NCI-H187 treated with DMSO at 0.1 percent for 48 hours (cell line): ENCODE data around the gene SGMS1.

Experiments used
- DNase-seq: peaks from one replicate; lab custom pipeline; 2025; lab: John Stamatoyannopoulos, UW

SGMS1 gene

DNA sequence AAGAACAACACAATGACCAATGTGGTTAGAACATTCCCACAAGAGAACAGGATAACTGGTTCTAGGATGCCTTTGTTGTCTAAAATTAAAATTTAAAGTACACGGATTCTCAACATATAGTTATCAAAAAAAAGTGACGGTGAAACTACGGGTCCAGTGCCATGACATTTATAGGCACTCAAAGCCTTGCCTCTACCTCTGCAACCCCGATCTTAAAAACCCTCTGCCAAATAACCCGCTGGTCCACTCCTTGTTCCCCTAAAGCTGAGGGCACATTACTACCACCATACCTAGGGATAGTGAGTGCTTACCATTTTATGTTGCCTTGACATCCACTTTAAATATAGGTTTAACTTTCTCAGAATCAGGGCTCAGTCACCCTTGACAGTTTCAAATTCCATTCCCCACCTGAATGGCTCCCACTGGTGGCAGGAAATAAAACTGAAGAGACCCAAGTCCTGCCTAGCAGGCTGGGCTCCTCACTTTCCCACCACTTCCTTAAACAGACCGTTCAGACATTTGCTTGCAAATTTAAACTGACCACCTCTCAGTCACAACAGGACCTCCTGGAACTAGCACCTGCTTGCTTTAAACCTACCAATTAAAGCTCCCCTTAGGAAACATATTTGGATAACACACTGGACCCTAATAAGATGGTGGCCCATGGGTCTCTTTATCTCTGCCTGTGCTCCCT, 202.6 kb downstream of the SGMS1 start:
- DNase-seq, result no peak

DNA sequence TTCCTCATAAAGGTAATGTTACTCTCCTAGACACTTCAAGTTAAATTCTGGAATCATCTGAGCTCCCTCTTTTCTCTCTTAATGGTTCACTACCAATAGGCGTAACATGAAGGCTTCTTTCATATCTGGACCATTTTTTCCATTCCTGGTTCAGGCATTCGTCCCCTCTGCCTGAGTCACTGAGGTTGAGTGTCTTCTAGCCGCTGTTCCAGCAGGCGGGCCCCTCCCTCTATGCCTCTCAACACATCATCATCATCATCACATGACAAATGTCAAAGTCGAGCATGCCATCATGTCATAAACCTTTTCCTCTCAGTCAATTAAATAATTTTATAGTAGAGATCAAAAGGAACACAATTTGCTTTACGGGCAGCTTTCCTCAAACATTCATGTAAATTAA, 203.6 kb downstream of the SGMS1 start:
- DNase-seq, result no peak

DNA sequence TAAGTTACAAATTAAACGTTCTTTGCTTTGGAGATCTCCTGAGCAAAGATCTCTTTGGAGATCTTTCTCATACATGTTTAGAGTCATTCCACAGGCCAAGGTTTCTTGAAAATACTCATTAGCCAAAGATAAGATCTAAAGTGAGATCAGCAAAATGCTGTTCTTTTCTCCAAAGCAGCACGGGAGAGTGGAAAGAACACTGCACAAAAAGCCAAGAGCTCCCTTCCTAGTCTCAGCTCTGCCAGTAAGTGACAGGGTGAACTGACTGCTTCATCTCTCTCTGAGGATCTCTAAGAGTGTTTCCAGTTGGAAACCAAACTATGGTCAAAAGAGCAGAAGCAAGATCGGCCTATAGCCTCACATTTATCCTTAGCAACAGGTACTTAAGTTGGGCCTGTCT, 204.0 kb downstream of the SGMS1 start:
- no peak for DNase-seq

DNA sequence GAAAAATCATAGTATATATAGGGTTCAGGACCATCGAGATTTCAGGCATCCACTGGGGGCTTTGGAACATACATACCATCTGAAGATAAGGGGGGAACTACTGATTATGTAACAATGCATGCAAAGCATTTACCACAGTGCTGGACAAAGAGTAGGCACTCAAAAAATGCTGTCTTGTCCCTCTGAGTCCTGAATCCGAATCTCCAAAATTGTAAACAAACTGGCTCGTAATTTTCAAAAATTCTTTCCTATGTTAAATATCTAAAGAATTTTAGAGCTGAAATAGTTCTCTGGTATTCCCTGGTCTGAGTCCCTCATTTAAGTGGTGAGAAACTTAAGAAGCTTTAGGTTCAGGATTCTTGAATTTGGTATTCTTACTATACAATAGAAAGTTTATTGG, 204.7 kb downstream of the SGMS1 start:
- DNase-seq, result no peak

DNA sequence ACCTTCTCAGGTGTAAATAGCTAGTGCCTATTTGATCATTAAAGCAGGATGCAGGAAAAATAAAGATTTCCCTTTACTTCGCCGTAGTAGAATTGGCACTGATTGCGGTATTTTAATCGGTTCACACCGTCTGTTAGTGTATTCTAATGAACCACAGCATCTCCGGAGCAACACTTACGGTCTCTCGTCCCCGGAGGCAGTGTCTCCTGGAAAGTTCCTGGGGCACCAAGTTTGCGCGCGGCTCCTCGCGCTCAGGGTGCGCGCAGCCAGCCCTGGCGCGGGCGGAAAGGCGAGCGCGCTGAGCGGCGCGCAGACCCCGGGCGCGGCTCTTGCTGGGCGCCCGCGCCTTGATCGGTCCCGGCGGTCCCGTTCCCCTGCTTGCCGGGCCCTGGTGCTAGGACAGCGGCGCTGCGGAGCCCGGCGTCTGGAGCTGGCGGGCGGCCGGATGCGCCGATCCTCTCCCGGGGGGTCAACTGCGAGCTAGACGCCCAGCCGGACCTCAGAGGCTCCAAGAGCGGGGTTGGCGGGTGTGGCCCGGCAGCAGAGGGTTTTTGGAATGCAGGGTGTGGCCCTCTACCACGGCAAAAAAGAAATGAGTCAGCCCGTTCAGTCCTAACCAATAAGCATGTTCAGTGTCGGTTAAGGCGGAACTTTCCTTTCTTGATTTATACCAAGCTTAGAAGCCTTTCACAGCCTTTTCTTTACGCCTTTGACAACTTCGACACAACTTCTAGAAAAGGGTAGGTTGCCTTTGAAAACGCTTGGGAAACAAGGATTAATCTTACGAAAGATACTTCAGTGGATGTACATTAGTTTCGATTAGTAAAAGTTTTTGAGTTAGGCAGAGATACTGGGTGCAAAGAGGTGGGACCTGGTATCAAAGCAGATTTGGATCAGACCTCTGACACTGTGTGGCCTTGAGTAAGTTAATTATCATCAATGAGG, 205.6 kb downstream of the SGMS1 start:
- DNase-seq, result no peak

DNA sequence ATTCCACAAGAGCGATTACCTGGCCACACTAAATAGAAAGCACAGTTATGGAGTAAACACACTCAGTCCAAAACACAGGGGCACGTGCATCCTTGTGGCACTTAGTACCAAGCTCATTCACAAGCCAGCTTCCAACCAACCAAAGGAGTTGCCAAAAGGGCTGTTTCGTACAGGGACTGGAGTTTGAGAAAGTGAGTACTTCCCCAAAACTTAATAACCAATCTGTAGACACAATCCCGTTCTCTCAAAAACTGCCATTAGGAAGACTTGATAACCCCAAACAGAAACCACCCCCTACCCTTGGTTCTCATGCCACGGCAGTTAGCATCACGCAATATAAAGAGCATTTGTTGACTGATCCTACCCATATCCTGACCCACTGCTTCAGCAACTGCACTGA, 206.3 kb downstream of the SGMS1 start:
- no peak for DNase-seq

DNA sequence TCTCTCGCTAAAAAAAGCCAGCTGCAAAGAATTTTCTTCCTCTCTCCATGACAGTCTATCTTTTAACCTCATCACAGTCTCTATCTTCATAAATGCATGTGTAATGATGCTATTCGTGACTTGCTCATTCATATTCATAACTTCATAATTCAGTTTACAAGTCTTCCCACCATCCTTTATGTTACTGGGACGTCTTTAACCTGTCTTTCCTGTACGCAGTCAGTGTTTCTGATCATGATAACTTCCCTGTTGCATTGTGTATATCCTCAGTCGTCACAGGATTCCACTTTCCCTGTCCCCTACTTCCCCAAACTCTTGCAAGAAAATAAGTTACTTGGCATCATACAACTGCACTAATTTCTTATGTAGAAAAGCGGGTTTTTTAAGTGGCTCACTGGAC, 206.9 kb downstream of the SGMS1 start:
- DNase-seq, result no peak

DNA sequence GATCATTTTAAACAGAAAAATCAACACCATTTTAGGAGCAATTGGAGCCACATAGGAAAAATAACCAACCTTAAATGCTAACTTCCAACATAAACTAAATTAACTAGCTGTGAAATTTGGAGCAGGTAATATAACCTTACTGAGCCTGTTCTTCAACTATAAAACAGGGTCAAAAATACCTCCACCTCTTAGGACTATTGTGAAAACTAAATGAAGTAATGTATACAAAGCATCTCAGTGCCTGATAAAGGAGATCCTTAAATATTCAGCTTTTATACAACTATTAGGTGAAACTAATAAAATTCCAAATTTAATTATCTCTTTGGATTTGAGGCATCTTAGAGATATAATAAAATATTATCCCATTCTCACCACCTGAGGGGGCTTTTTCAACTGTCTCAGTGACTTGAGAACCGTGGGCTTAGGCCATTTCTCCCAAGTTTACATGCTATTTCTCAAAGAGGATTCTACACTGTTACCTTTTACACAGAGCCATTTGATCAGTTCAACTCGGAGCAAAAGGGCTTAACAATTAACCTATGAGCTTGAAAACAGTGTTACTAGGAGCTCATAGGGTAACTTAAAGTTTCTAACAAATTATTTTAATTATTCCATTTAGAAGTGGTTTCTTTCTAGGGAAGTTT, 207.5 kb downstream of the SGMS1 start:
- DNase-seq, result no peak

DNA sequence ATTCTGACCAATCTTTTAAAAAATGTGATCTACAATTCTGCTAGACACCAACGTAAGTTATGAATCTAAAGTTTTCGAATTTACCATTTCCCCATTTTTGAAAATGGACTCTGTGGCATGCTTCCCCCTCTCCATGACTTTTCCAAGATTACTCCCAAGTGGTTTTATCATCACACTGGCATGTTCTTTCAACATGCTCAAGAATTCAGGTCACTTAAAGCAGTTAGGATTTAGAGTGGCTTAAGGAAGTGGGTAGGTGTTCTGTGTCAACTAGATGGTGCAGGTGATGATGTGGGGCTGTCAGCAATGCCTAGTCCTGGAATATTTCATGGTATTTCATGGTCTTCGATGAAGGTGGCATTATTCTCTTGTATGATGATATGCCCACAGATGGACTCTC, 208.5 kb downstream of the SGMS1 start:
- DNase-seq, result no peak

DNA sequence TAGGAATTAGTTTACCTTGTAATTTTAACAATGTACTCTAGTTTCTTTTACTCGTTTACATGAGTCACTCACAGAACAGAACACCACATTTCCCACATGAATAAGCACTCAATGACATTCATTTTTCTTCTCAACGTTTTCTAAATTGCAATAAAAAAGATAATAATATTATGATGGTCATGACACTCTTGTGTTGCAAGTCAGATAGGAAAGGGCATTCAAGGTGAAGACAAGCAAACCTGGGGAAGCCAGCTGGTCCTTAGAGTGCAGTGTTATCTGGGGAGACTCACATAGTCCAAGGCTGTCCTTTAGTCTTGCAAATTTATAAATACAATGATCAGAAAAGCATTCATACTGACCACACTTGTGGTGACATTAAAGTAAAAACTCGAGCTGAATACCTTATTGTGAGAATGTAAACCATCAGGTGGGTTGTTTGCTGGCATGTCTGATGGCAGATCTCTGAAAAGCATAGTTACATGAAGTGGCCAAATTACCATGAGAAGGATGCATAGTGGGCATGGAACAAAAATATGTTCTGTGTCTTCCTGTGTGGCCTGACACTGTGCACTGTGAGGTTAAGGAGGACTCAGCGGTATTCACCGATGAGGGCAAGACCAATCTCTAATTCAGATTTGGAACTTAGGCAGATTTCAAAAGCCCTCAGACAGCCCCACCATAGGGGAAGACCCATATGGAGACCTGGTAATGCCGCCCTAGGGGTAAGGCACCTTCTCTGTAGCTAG, 213.5 kb downstream of the SGMS1 start:
- no peak for DNase-seq

DNA sequence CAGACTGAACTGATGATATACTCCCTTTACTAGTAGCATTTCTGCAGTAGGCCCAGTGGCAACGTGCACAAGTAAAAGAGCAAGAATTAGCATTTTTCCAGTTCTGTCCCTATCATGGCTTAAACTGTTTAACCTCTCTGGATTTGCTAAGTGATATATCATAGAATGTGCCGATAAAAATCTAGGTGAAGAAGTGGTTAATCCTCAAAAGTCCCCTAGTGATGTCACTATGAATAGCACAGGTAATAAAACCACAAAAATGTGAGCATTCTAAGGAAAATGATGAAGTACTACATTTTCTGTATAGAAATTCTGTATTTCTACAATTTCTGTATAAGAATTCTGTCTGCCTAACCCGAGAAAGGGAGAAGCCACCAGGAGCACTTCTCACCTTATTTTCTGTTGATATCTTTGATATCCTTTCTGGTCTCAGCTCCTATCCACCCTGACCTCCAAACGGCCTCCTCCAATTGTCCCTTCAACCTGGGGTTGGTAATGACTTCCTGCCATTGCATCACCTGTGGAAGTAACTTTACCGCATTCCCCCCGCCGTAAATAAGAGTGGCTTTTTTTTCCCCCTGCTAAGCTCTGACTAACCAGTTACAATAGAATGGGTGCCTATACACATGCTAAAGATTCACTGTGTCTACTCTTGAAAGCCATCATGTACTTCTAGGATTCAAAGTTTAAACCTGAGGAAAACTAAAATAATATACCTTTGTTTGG, 216.5 kb downstream of the SGMS1 start:
- no peak for DNase-seq

DNA sequence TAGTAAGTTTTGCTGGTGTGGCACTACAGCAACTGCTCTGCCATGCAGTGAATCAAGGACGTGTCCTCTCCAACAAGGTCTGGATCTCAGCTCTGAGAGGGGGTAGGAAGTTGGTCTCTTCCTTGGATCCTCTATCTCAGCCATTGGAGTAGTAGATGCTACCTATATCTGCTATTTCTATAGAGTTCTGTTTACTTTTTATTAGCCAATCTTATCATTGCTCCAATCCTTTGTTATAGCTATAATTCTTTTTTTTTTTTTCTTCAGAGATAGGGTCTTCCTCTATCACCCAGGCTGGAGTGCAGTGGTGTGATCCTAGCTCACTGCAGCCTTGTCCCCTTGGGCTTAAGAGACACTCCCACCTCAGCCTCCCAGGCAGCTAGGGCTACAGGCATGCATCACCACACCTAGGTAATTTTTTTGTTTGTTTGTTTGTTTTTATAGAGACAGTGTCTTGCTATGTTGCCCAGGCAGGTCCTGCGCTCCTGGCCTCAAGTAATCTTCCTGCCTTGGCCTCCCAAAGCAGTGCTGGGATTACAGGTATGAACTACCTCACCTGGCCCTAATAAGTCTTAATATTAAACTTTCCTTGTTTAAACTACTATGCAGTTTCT, 217.2 kb downstream of the SGMS1 start:
- DNase-seq, result no peak

DNA sequence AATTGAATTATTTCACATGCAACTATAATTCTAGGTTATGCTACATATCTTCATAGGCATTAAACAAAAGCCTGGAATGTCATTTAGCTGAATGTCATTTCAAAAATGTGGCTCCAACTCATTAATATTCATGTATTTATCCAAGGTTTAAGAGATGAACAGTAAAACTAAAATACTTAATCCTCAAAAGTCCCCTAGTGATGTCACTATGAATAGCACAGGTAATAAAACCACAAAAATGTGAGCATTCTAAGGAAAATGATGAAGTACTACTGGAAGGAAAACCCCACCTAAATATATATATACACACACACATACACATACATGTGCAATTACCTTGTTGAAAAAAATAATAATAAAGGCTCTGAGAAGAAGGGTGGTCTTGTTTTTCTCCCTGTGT, 218.0 kb downstream of the SGMS1 start:
- DNase-seq, result no peak

DNA sequence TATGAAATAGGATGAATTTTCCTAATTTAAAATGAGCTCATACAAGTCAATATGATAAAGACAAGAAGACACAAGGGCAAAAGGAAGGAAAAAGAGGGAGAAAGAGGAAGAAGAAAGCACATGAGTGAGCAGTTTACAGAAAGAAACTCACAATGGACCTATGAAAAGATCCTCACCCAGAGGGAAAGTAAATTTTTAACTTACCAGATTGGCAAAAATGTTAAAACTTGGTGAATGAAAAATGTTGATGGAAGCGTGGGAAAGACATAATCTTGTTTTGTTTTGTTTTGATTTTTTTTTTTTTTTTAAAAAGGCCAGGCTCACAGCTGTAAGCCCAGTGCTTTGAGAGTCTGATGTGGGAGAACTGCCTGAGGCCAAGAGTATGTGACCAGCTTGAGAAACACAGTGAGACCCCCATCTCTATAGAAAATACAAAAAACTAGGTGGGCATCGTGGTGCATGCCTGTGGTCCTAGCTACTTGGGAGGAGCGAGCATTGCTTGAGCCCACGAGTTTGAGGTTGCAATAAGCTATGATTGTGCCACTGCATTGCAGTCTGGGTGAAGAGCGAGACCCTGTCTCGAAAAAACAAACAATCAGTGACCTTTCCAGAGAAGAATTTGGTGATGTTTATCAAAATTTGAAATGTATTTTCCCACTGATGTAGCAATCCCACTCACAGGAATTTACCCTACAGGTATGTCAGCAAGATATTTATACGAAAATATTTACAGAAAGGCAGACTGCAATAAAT, 219.6 kb downstream of the SGMS1 start:
- DNase-seq, result no peak

DNA sequence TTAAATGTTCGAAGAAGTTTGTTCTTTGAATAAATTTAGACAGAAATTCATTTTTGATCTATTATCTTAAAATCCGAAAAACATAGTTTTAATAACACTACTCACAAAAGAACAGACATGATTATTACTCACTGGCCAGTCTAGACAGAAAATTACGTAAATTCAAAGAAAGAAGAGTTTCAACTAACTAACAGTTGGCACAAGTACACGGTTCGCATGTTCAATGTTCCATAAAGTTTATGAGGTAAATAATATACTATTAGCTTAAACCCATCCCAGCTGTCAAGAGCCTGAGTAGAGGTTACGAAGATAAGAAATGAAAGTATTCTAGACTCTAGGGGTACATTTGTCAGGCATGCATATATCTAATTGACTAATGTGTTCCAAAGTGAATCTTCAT, 220.7 kb downstream of the SGMS1 start:
- no peak for DNase-seq

DNA sequence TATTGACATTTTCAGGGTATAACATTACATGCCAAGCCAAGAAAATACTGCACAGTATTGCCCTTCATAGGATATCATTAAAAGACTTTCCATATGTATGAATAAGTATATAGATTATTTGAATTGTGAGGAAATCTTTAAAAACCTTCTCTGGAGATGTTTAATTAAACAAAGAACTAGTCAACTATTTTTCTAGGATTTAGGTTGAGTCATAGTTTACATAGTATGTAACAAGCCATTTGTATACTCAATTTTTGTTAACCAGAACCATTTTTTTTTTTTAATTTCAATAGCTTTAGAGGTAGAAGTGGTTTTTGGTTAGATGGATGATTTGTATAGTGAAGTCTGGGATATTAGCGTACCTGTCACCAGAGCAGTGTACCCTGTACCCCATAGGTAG, 221.3 kb downstream of the SGMS1 start:
- DNase-seq, result no peak

DNA sequence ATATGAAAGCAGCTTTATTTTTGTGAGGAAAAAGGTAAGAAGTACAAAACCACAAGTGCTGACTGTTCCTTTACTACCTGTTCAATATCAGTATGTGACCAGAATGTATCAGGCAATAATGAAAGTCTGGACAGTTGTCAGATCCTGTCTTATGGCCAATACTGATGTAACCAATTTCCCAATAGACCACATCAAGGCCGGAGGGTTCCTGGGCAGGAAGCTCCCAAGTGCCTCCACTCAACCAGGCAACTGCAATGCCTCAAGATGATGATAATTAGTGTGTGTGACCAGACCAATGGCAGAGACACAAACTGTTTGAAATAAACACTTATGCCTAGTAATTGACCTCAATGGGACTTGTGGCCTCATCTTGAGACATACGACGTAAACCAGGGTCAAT, 223.1 kb downstream of the SGMS1 start:
- DNase-seq, result no peak

DNA sequence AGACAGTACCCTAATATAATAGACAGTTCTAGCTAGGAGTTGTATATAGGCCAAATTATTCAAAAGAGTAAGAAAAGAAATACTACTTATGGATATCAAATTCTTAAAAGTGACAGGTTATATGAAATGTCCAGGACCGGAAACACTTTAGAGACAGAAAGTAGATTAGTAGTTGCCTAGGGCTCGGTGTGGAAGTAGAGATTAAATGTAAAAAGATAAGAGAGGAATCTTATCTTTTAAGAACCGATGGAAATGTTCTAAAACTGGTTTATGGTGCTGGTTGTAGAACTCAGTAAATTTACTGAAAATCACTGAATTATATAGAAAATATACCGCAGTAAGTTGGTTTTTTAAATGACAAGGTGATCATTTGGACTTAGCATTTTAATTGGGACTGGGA, 224.9 kb downstream of the SGMS1 start:
- DNase-seq, result no peak

DNA sequence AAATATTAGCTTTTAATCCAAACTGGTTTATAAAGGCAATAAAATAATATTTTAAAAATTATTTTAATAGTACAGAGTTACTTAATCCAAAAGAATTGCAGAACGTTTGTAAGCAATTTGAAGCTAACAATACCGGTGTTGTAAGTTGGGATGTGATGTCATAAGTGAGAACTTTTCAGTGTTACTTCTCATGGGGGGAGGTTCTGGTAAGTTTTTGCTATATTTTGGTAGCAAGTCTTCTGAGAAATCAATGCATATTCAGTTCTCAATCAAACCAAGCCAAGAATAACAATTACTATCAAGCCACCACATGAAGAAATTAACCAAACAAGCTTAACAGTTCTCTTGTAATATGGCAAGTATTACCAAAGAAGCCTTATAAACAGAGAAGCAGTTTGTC, 225.4 kb downstream of the SGMS1 start:
- DNase-seq, result no peak
